GM12878 (cell line): ENCODE results near the gene FIZ1.

Experiments
- ATF7 ChIP-seq: fragments of 450-650 bp; IDR thresholded peaks from 2 replicates; pipeline ENCODE4 v1.6.1; 2016; ENCODE audit warnings: low read depth, mild to moderate bottlenecking
- BHLHE40 ChIP-seq, 2 experiments: fragments of 450-650 bp in 1 of 2; IDR thresholded peaks; 2 replicates each; pipeline ENCODE4 v1.6.1; 2011 to 2017; ENCODE audit warnings: low read depth in 2 of 2, borderline replicate concordance in 1 of 2, improper control_type of control experiment in 1 of 2, low read length in 1 of 2, mild to moderate bottlenecking in 1 of 2
- EZH2 ChIP-seq: IDR thresholded peaks from 2 replicates; pipeline ENCODE4 v1.6.1; 2012; ENCODE audit warnings: low read depth, mild to moderate bottlenecking, control low read depth, inconsistent platforms, low read length, borderline replicate concordance; ENCODE audit not compliant: control insufficient read depth
- FOXM1 ChIP-seq: IDR thresholded peaks from 2 replicates; pipeline ENCODE4 v1.6.1; 2012; ENCODE audit warnings: low read depth, mild to moderate bottlenecking, inconsistent platforms, low read length, moderate library complexity
- MAX ChIP-seq: IDR thresholded peaks from 2 replicates; pipeline ENCODE4 v1.6.1; 2012; ENCODE audit warnings: low read depth, low read length, improper control_type of control experiment
- PAX8 ChIP-seq: fragments of 450-650 bp; IDR thresholded peaks from 2 replicates; pipeline ENCODE4 v1.6.1; 2017; ENCODE audit warnings: mild to moderate bottlenecking, moderate library complexity
- POLR2A ChIP-seq: IDR thresholded peaks from 2 replicates; pipeline ENCODE4 v1.6.1; 2011; ENCODE audit warnings: low read depth, mild to moderate bottlenecking, low read length
- POLR2AphosphoS2 ChIP-seq: IDR thresholded peaks from 2 replicates; pipeline ENCODE4 v1.6.1; 2011; ENCODE audit warnings: low read depth, mild to moderate bottlenecking, low read length, improper control_type of control experiment, moderate library complexity
- SMARCA5 ChIP-seq: fragments of 450-650 bp; IDR thresholded peaks from 2 replicates; pipeline ENCODE4 v1.6.1; 2017; ENCODE audit warnings: mild to moderate bottlenecking
- SPI1 ChIP-seq: IDR thresholded peaks from 2 replicates; pipeline ENCODE4 v1.6.1; 2011; ENCODE audit warnings: low read depth, mild to moderate bottlenecking, low read length, moderate library complexity, borderline replicate concordance; ENCODE audit not compliant: insufficient read depth
- TCF7 ChIP-seq: IDR thresholded peaks from 2 replicates; pipeline ENCODE4 v1.6.1; 2014; ENCODE audit warnings: antibody characterized with exemption, borderline replicate concordance
- TF ChIP-seq, protein P1 (sequence below), 3 experiments: IDR thresholded peaks in 2 of 3; conservative IDR thresholded peaks in 1 of 3; 2 replicates each; pipeline ENCODE4 v1.5.1; 2011; ENCODE audit warnings: low read depth in 3 of 3, low read length in 3 of 3, mild to moderate bottlenecking in 3 of 3, control low read depth in 2 of 3, moderate library complexity in 2 of 3, inconsistent platforms in 1 of 3, mixed read lengths in 1 of 3; ENCODE audit not compliant: control insufficient read depth in 2 of 3, insufficient read depth in 1 of 3; ENCODE audit errors: extremely low read depth in 1 of 3
- TF ChIP-seq, protein P2 (sequence below): IDR thresholded peaks from 2 replicates; pipeline ENCODE4 v1.6.1; 2011; ENCODE audit warnings: mild to moderate bottlenecking, low read depth, low read length, moderate library complexity; ENCODE audit not compliant: insufficient replicate concordance
- TF ChIP-seq, protein P3 (sequence below): fragments of 150-350 bp; IDR thresholded peaks from 2 replicates; pipeline ENCODE4 v1.6.1; 2016; ENCODE audit warnings: low read depth, low read length

DNA sequence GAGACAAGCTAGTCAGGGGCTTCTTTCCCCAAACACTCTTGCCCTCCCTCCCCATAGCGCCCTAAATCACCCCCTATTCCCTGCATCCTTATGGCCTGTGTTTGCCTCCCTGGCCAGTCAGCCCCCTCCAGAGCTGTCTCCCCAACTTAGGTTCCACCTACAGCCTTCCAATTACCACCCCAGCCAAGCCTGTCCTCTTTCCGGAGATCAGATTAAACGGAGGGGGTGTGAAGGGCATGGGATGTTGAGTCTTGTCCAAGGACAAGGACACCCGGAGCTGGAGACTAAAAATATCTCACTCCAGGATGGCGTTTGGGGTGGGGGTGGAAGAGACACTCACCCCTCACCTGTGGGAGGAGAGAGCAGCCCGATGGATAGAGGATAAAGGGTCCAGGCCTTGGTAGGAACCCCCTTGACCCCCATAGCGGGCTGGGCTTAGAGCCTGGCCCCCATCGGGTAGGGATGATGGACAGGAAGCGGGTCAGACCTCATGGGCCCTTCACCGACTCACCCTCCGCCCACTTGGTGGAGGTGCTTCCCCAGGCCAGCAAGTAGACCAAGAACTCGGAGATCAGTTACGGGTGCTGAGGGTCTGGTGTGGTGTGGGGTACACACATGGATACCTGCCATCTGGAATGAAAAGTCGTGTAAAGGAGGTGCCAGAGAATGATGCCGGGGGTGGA lies 12.1 kb upstream of the FIZ1 start:
- no peak for TF ChIP-seq SMARCA5
- no peak for TF ChIP-seq PAX8
- no peak for TF ChIP-seq POLR2A
- TF ChIP-seq BHLHE40 (IDR thresholded peaks at IDR 0.05; ENCODE audit: borderline replicate concordance in 1 of 2, low read depth in 2 of 2, low read length in 1 of 2) = no peak
- TF ChIP-seq POLR2AphosphoS2 = no peak
- TF ChIP-seq MAX = no peak
- TF ChIP-seq TCF7 = no peak
- TF ChIP-seq, protein P1, sequence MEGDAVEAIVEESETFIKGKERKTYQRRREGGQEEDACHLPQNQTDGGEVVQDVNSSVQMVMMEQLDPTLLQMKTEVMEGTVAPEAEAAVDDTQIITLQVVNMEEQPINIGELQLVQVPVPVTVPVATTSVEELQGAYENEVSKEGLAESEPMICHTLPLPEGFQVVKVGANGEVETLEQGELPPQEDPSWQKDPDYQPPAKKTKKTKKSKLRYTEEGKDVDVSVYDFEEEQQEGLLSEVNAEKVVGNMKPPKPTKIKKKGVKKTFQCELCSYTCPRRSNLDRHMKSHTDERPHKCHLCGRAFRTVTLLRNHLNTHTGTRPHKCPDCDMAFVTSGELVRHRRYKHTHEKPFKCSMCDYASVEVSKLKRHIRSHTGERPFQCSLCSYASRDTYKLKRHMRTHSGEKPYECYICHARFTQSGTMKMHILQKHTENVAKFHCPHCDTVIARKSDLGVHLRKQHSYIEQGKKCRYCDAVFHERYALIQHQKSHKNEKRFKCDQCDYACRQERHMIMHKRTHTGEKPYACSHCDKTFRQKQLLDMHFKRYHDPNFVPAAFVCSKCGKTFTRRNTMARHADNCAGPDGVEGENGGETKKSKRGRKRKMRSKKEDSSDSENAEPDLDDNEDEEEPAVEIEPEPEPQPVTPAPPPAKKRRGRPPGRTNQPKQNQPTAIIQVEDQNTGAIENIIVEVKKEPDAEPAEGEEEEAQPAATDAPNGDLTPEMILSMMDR (IDR thresholded peaks at IDR 0.05 in 2 of 3, conservative IDR thresholded peaks at IDR 0.05 in 1 of 3; ENCODE audit: control insufficient read depth in 2 of 3, extremely low read depth in 1 of 3, insufficient read depth in 1 of 3, low read depth in 3 of 3, low read length in 3 of 3) = no peak
- TF ChIP-seq, protein P2, sequence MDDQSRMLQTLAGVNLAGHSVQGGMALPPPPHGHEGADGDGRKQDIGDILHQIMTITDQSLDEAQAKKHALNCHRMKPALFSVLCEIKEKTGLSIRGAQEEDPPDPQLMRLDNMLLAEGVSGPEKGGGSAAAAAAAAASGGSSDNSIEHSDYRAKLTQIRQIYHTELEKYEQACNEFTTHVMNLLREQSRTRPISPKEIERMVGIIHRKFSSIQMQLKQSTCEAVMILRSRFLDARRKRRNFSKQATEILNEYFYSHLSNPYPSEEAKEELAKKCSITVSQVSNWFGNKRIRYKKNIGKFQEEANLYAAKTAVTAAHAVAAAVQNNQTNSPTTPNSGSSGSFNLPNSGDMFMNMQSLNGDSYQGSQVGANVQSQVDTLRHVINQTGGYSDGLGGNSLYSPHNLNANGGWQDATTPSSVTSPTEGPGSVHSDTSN = peak; percentile 63
- TF ChIP-seq ATF7 = no peak
- TF ChIP-seq, protein P3, sequence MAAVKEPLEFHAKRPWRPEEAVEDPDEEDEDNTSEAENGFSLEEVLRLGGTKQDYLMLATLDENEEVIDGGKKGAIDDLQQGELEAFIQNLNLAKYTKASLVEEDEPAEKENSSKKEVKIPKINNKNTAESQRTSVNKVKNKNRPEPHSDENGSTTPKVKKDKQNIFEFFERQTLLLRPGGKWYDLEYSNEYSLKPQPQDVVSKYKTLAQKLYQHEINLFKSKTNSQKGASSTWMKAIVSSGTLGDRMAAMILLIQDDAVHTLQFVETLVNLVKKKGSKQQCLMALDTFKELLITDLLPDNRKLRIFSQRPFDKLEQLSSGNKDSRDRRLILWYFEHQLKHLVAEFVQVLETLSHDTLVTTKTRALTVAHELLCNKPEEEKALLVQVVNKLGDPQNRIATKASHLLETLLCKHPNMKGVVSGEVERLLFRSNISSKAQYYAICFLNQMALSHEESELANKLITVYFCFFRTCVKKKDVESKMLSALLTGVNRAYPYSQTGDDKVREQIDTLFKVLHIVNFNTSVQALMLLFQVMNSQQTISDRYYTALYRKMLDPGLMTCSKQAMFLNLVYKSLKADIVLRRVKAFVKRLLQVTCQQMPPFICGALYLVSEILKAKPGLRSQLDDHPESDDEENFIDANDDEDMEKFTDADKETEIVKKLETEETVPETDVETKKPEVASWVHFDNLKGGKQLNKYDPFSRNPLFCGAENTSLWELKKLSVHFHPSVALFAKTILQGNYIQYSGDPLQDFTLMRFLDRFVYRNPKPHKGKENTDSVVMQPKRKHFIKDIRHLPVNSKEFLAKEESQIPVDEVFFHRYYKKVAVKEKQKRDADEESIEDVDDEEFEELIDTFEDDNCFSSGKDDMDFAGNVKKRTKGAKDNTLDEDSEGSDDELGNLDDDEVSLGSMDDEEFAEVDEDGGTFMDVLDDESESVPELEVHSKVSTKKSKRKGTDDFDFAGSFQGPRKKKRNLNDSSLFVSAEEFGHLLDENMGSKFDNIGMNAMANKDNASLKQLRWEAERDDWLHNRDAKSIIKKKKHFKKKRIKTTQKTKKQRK = no peak
- no peak for TF ChIP-seq EZH2
- no peak for TF ChIP-seq SPI1
- no peak for TF ChIP-seq FOXM1
